Type B pancreatic cell (in vitro differentiated cells): ENCODE measurements around the gene PTCHD1. TPM values are rescaled to one million over a fixed set of nuclear protein-coding genes. Genes with fewer than 3 reads are reported as not detected.

Source experiments
- DNase-seq: peaks from one replicate; pipeline ENCODE4 v3.0.0; 2021; ENCODE audit warnings: mixed read lengths; ENCODE audit not compliant: unreplicated experiment; ENCODE audit errors: extremely low spot score
- H3K27ac Mint-ChIP-seq: 2 replicates; pipeline ENCODE4 v1.8.0; 2021; ENCODE audit warnings: mild to moderate bottlenecking, mixed read lengths
- H3K27me3 Mint-ChIP-seq: 2 replicates; pipeline ENCODE4 v1.8.0; 2021; ENCODE audit warnings: mixed read lengths
- H3K36me3 Mint-ChIP-seq: 2 replicates; pipeline ENCODE4 v1.8.0; 2021; ENCODE audit warnings: mixed read lengths
- H3K4me1 Mint-ChIP-seq: one replicate; pipeline ENCODE4 v1.8.0; 2021; ENCODE audit warnings: mixed read lengths; ENCODE audit not compliant: unreplicated experiment
- H3K4me3 Mint-ChIP-seq: 2 replicates; pipeline ENCODE4 v1.8.0; 2021; ENCODE audit warnings: mild to moderate bottlenecking, mixed read lengths
- H3K9me3 Mint-ChIP-seq: 2 replicates; pipeline ENCODE4 v1.8.0; 2021; ENCODE audit warnings: mixed read lengths
- total RNA-seq: library from RNA; stranded (reverse); gene quantifications from 2 replicates; pipeline ENCODE4 v1.2.1, GENCODE V29; 2021; ENCODE audit warnings: low replicate concordance
- TF ChIP-seq, protein P1 (sequence below): fragments of 200-600 bp; sonication (generic); conservative IDR thresholded peaks from 2 replicates; pipeline ENCODE4 v1.5.0; 2021; ENCODE audit warnings: antibody characterized with exemption, mild to moderate bottlenecking

Gene PTCHD1
- total RNA-seq, 1 donor from 2014 or later: 6.0 TPM

DNA sequence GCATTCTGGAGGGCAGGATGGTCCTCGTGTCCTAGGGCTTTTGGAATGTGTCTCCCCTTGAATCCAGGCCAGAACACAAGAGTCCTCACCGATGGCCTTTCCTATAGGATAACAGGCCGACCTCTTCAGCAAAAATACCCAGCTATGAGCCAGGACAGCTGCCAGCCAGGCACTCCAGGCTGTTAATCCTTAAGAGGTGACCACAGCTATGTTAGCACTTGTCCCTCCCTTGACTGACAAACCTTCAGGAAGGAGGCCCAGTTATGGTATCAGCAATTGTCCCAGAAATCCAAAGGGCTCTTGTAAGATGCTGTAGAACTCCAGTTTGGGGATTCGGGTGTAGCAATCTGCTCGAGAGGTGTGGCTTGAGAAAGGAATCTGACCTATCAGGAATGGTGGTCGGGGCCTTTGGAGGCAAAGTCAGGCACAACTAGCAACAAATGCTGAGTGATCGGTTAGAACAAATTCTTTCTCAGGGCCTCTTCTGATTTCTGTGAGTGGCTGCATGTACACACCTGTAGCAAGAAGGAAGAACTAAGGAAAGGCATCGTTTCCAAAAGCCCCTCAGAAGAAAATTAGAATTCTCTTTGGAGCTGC is 54.6 kb downstream of the PTCHD1 start:
- H3K27me3 Mint-ChIP-seq: no peaks in the 10 kb centered on the region
- H3K4me3 Mint-ChIP-seq: no peak overlapping the region
- peaks cover 8% of the 10 kb centered on the region for H3K4me1 Mint-ChIP-seq
- no peak for DNase-seq
- TF ChIP-seq, protein P1, sequence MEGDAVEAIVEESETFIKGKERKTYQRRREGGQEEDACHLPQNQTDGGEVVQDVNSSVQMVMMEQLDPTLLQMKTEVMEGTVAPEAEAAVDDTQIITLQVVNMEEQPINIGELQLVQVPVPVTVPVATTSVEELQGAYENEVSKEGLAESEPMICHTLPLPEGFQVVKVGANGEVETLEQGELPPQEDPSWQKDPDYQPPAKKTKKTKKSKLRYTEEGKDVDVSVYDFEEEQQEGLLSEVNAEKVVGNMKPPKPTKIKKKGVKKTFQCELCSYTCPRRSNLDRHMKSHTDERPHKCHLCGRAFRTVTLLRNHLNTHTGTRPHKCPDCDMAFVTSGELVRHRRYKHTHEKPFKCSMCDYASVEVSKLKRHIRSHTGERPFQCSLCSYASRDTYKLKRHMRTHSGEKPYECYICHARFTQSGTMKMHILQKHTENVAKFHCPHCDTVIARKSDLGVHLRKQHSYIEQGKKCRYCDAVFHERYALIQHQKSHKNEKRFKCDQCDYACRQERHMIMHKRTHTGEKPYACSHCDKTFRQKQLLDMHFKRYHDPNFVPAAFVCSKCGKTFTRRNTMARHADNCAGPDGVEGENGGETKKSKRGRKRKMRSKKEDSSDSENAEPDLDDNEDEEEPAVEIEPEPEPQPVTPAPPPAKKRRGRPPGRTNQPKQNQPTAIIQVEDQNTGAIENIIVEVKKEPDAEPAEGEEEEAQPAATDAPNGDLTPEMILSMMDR: no peak
- no peaks in the 10 kb centered on the region for H3K9me3 Mint-ChIP-seq
- H3K27ac Mint-ChIP-seq: no peak overlapping the region
- H3K36me3 Mint-ChIP-seq: no peaks in the 10 kb centered on the region

DNA sequence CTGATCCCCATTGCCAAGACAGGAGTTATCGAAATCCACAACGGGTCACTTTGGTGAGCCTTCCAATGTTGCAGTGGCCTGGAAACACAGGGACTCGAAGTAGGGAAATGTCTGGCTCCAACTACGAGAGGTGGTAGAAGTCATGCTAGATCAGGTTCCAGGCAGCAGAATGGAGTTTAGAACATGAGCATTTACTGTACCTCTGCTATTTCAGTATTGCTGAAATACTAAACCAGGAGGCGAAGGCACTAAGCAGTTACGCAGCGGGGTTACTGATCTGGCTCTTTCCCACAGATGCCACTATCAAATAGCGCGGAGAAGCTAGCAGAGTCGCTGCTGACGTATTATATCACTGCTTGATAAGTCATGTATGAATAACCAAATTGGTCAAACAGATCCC is 56.3 kb downstream of the PTCHD1 start:
- no peaks in the 10 kb centered on the region for H3K9me3 Mint-ChIP-seq
- H3K27ac Mint-ChIP-seq: no peak overlapping the region
- H3K27me3 Mint-ChIP-seq: no peaks in the 10 kb centered on the region
- TF ChIP-seq, protein P1: no peak
- H3K36me3 Mint-ChIP-seq: no peaks in the 10 kb centered on the region
- no peak for DNase-seq
- no peak overlapping the region for H3K4me3 Mint-ChIP-seq
- peaks cover 8% of the 10 kb centered on the region for H3K4me1 Mint-ChIP-seq

DNA sequence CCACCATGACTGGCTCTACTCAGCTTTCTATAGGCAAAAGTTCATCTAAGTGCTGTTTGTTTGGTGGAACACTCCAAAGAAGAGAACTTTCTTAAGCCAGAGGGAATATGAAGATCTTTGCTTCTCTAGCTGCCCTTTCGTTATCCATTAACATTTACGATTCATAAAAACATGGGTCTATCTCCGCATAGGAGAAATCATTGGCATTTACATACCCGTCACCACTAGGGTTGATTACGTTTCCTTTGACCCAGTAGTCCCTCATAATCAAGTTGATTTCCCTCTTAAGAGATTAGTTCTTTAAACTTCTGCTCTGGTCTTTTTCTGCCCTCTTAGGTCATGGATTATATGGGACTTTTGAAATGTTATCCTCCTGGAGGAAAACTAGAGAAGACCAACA is 57.5 kb downstream of the PTCHD1 start:
- Mint-ChIP-seq H3K36me3 (no peaks in the 10 kb centered on the region), H3K27ac (no peak overlapping the region), H3K4me3 (no peak overlapping the region), H3K27me3 (no peaks in the 10 kb centered on the region), H3K9me3 (no peaks in the 10 kb centered on the region), H3K4me1 (peaks cover 8% of the 10 kb centered on the region)
- DNase-seq: no peak
- TF ChIP-seq, protein P1: no peak

DNA sequence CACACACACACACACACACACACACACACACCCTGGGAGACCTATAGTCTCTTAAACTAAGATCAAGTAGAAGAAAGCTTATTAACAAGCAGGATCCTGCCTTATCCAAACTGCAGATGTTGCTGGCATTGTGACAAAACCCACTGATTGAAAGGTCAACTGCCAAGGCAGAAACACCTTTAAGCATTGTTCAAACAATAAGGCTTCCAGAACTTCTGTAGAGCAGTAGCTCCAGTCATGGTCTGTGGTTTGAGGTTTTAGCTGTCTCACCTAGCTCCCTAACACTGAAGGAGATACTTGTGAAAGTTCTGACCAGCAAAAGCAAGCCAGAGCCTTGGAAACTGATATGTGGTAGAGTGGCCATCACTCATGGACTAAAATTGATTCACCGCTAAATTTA is 59.8 kb downstream of the PTCHD1 start:
- TF ChIP-seq, protein P1: no peak
- no peaks in the 10 kb centered on the region for H3K9me3 Mint-ChIP-seq
- no peaks in the 10 kb centered on the region for H3K27me3 Mint-ChIP-seq
- DNase-seq: no peak
- no peak overlapping the region for H3K4me3 Mint-ChIP-seq
- H3K4me1 Mint-ChIP-seq: peaks cover 8% of the 10 kb centered on the region
- no peaks in the 10 kb centered on the region for H3K36me3 Mint-ChIP-seq
- no peak overlapping the region for H3K27ac Mint-ChIP-seq

DNA sequence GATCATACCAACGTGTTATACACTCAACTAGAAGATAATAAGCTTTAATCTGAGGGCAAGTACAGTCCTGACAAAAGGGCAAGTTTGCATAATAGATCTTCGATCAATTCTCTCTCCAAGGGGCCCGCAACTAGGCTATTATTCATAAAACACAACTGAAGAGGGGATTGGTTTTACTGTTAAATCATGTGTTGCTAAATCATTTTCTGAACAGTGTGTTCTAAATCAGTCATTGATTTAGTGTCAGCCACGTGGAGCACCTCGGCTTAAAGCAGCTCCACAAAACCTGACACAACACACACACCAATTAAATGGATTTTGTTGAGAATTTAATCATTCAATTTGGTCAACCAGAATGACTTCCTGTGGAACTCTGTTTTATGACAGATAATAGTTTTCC is 61.6 kb downstream of the PTCHD1 start:
- H3K4me3 Mint-ChIP-seq: no peak overlapping the region
- no peak for DNase-seq
- no peaks in the 10 kb centered on the region for H3K9me3 Mint-ChIP-seq
- H3K36me3 Mint-ChIP-seq: no peaks in the 10 kb centered on the region
- no peaks in the 10 kb centered on the region for H3K4me1 Mint-ChIP-seq
- H3K27ac Mint-ChIP-seq: no peak overlapping the region
- H3K27me3 Mint-ChIP-seq: no peaks in the 10 kb centered on the region
- TF ChIP-seq, protein P1: no peak

DNA sequence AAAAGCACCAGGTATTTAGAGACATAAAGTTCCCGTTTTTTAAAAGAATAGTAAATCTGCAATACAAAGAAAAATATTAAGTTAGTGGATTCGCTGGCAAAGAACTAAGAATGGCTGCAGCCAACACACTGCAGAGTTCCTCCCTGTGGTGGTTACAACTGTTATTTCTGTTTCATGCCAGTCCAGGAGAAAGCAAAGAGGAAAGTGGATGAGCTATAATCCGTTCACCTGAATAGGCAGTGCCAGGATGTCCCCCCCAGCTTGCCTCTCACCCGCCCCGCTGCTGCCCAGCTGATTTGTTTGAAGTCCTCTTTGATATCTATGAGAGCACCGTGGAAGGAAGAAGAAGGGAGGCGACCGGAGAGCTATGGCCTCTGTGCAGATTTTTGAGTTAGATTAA is 63.9 kb downstream of the PTCHD1 start:
- H3K4me3 Mint-ChIP-seq: no peak overlapping the region
- H3K27ac Mint-ChIP-seq: no peak overlapping the region
- TF ChIP-seq, protein P1: no peak
- H3K4me1 Mint-ChIP-seq: no peaks in the 10 kb centered on the region
- no peaks in the 10 kb centered on the region for H3K9me3 Mint-ChIP-seq
- no peaks in the 10 kb centered on the region for H3K27me3 Mint-ChIP-seq
- DNase-seq: no peak
- H3K36me3 Mint-ChIP-seq: no peaks in the 10 kb centered on the region
